ENCODE measurements around the gene FAM20A. TPM values are rescaled to one million over a fixed set of nuclear protein-coding genes. Genes with fewer than 3 reads are reported as not detected.

Gene FAM20A
- total and polyA plus RNA-seq, 9 of the 15 experiments (the other 6 are each of a cell fraction or from before 2014, with no cell fraction given) = 0.07 TPM; not detected in 8

DNA sequence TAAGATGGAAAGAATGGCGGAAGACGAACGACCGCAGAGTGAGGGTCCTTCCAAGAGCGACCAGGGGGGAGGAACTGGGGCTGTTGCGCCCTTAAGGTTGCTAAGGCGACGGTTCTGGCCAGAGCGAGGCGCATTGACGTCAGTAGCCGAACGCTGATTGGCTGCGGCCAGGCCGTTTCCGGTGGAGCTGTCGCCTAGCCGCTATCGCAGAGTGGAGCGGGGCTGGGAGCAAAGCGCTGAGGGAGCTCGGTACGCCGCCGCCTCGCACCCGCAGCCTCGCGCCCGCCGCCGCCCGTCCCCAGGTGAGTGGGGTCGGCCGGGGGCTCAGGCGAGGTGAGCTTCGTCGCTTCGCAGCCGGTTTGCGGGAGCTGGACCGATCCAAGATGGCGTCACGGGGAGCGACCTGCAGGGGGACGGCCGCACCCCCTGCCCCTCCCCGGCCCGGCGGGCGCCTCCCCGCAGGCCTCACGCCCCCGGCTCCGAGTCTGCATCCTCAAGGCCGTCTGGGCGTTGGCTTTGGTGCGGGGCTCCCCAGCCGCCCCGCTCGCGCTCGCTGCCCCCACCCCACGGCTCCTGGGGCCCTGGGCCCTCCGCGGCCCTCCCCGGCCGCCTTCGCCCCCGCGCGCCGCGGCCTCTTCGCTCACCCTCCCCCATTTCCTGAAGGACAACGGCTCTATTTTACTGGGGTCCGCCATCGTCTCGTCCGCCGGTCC, 88.8 kb downstream of the FAM20A start, which contains the start of gene PRKAR1A (continued):
- TF ChIP-seq, protein P1, sequence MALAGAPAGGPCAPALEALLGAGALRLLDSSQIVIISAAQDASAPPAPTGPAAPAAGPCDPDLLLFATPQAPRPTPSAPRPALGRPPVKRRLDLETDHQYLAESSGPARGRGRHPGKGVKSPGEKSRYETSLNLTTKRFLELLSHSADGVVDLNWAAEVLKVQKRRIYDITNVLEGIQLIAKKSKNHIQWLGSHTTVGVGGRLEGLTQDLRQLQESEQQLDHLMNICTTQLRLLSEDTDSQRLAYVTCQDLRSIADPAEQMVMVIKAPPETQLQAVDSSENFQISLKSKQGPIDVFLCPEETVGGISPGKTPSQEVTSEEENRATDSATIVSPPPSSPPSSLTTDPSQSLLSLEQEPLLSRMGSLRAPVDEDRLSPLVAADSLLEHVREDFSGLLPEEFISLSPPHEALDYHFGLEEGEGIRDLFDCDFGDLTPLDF (CRISPR knock-in tag; IDR thresholded peaks at IDR 0.05) = no peak
- TF ChIP-seq NELFE (IDR thresholded peaks at IDR 0.05; ENCODE audit: insufficient read depth, insufficient read length) (no peak), U2AF2 (optimal IDR thresholded peaks at IDR 0.05; ENCODE audit: low read depth, low read length) (no peak), NBN (IDR thresholded peaks at IDR 0.05; ENCODE audit: low read depth) (no peak; the same call in 1 of the 2 replicates), SIN3A (IDR thresholded peaks at IDR 0.05; ENCODE audit: borderline replicate concordance in 2 of 2, control insufficient read depth in 1 of 2, low read depth in 2 of 2, low read length in 2 of 2) (peak; percentile 32 to 80; a peak in 2 of 4 replicates), NFE2L1 (tag; IDR thresholded peaks at IDR 0.05; ENCODE audit: borderline replicate concordance, low read depth) (no peak), SNRNP70 (optimal IDR thresholded peaks at IDR 0.05; ENCODE audit: low read depth, low read length) (no peak), TEAD1 (CRISPR knock-in tag; IDR thresholded peaks at IDR 0.05) (peak in 1 of 2 experiments; percentile 50; a peak in 1 of 4 replicates), IRF2 (CRISPR knock-in tag; IDR thresholded peaks at IDR 0.05) (no peak), ZNF408 (CRISPR knock-in tag; IDR thresholded peaks at IDR 0.05; ENCODE audit: low read depth) (no peak), CXXC5 (CRISPR knock-in tag; IDR thresholded peaks at IDR 0.05) (peak; percentile 56)
- TF ChIP-seq, protein P2, sequence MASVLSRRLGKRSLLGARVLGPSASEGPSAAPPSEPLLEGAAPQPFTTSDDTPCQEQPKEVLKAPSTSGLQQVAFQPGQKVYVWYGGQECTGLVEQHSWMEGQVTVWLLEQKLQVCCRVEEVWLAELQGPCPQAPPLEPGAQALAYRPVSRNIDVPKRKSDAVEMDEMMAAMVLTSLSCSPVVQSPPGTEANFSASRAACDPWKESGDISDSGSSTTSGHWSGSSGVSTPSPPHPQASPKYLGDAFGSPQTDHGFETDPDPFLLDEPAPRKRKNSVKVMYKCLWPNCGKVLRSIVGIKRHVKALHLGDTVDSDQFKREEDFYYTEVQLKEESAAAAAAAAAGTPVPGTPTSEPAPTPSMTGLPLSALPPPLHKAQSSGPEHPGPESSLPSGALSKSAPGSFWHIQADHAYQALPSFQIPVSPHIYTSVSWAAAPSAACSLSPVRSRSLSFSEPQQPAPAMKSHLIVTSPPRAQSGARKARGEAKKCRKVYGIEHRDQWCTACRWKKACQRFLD (CRISPR knock-in tag; IDR thresholded peaks at IDR 0.05) = no peak
- TF ChIP-seq, protein P3, sequence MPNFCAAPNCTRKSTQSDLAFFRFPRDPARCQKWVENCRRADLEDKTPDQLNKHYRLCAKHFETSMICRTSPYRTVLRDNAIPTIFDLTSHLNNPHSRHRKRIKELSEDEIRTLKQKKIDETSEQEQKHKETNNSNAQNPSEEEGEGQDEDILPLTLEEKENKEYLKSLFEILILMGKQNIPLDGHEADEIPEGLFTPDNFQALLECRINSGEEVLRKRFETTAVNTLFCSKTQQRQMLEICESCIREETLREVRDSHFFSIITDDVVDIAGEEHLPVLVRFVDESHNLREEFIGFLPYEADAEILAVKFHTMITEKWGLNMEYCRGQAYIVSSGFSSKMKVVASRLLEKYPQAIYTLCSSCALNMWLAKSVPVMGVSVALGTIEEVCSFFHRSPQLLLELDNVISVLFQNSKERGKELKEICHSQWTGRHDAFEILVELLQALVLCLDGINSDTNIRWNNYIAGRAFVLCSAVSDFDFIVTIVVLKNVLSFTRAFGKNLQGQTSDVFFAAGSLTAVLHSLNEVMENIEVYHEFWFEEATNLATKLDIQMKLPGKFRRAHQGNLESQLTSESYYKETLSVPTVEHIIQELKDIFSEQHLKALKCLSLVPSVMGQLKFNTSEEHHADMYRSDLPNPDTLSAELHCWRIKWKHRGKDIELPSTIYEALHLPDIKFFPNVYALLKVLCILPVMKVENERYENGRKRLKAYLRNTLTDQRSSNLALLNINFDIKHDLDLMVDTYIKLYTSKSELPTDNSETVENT (CRISPR knock-in tag; IDR thresholded peaks at IDR 0.05) = no peak
- TF ChIP-seq, protein P4, sequence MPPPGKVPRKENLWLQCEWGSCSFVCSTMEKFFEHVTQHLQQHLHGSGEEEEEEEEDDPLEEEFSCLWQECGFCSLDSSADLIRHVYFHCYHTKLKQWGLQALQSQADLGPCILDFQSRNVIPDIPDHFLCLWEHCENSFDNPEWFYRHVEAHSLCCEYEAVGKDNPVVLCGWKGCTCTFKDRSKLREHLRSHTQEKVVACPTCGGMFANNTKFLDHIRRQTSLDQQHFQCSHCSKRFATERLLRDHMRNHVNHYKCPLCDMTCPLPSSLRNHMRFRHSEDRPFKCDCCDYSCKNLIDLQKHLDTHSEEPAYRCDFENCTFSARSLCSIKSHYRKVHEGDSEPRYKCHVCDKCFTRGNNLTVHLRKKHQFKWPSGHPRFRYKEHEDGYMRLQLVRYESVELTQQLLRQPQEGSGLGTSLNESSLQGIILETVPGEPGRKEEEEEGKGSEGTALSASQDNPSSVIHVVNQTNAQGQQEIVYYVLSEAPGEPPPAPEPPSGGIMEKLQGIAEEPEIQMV (tag; conservative IDR thresholded peaks at IDR 0.05; ENCODE audit: low read depth) = no peak
- TF ChIP-seq, protein P5, sequence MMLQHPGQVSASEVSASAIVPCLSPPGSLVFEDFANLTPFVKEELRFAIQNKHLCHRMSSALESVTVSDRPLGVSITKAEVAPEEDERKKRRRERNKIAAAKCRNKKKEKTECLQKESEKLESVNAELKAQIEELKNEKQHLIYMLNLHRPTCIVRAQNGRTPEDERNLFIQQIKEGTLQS (IDR thresholded peaks at IDR 0.05) = no peak
- TF ChIP-seq, protein P5 (CRISPR knock-in tag; conservative IDR thresholded peaks at IDR 0.05) = no peak

All from K562 (cell line).